Fibroblast of lung (primary cell): ENCODE data around the gene CDK4. TPM values are rescaled to one million over a fixed set of nuclear protein-coding genes. Genes with fewer than 3 reads are reported as not detected.

Experiments
- DNase-seq, 2 donors: peaks; one replicate each; pipeline versions ENCODE4 v3.0.0 to v3.0.0-alpha.2; 2010; ENCODE audit warnings: low read depth in 2 of 2
- H2AFZ ChIP-seq: 2 replicates; pipeline ENCODE4 v1.5.1; 2012; ENCODE audit warnings: low read length, control low read depth, inconsistent platforms
- H3K27ac ChIP-seq: 2 replicates; pipeline ENCODE4 v1.5.1; 2011; ENCODE audit warnings: low read length, control low read depth; ENCODE audit not compliant: insufficient read depth
- H3K27me3 ChIP-seq: 2 replicates; pipeline ENCODE4 v1.5.1; 2011; ENCODE audit warnings: mild to moderate bottlenecking, low read length; ENCODE audit not compliant: control insufficient read depth, insufficient read depth
- H3K36me3 ChIP-seq: 2 replicates; pipeline ENCODE4 v1.5.1; 2011; ENCODE audit warnings: low read length; ENCODE audit not compliant: control insufficient read depth, insufficient read depth
- H3K4me1 ChIP-seq: 2 replicates; pipeline ENCODE4 v1.5.1; 2011; ENCODE audit warnings: low read length; ENCODE audit not compliant: control insufficient read depth, insufficient read depth; ENCODE audit errors: extremely low read depth
- H3K4me2 ChIP-seq: 2 replicates; pipeline ENCODE4 v1.5.1; 2011; ENCODE audit warnings: low read length, control low read depth; ENCODE audit not compliant: insufficient read depth; ENCODE audit errors: extremely low read depth
- H3K4me3 ChIP-seq, 4 experiments: fragments of 200-600 bp in 1 of 4; sonication (generic) in 1 of 4; replicated peaks in 1 of 4; 2 replicates each; pipeline ENCODE4 v1.5.1; 2011 to 2016; ENCODE audit warnings: low read length in 4 of 4, low read depth in 3 of 4, mild to moderate bottlenecking in 3 of 4, control low read depth in 2 of 4, inconsistent platforms in 1 of 4, mixed read lengths in 1 of 4; ENCODE audit not compliant: insufficient read depth in 1 of 4; ENCODE audit errors: control extremely low read depth in 1 of 4
- H3K79me2 ChIP-seq: 2 replicates; pipeline ENCODE4 v1.5.1; 2012; ENCODE audit warnings: mild to moderate bottlenecking, low read length, inconsistent platforms; ENCODE audit not compliant: control insufficient read depth, insufficient read depth
- H3K9ac ChIP-seq: 2 replicates; pipeline ENCODE4 v1.5.1; 2011; ENCODE audit warnings: mild to moderate bottlenecking, low read length, control low read depth; ENCODE audit not compliant: insufficient read depth
- H3K9me3 ChIP-seq: 2 replicates; pipeline ENCODE4 v1.5.1; 2012; ENCODE audit warnings: low read depth, low read length; ENCODE audit not compliant: control insufficient read depth, insufficient read depth
- H4K20me1 ChIP-seq: 2 replicates; pipeline ENCODE4 v1.5.1; 2011; ENCODE audit warnings: low read length; ENCODE audit not compliant: control insufficient read depth, insufficient read depth; ENCODE audit errors: extremely low read depth
- EZH2 ChIP-seq: IDR thresholded peaks from 2 replicates; pipeline ENCODE4 v1.5.1; 2012; ENCODE audit warnings: low read length, control low read depth, mild to moderate bottlenecking; ENCODE audit errors: missing control alignments
- polyA plus RNA-seq, 2 donors: library from polyadenylated mRNA; depleted of rRNA in 1 of 2; stranded (reverse) in 1 of 2; unstranded in 1 of 2; fragments of >200 nt; gene quantifications; 2 replicates each; pipeline ENCODE4 v1.2.1, GENCODE V29; 2011 to 2012; ENCODE audit warnings: missing spikeins in 1 of 2
- total RNA-seq: library from RNA; depleted of rRNA; stranded (reverse); fragments of >200 nt; gene quantifications from 2 replicates; pipeline ENCODE4 v1.2.1, GENCODE V29; 2014
- TF ChIP-seq, protein P1 (sequence below), 2 donors: IDR thresholded peaks in 1 of 2; conservative IDR thresholded peaks in 1 of 2; 1 replicate in 1 of 2; 2 replicates in 1 of 2; pipeline ENCODE4 v1.5.1; 2011 to 2012; ENCODE audit warnings: low read length in 2 of 2, control low read depth in 1 of 2, inconsistent platforms in 1 of 2, low read depth in 1 of 2, mild to moderate bottlenecking in 1 of 2

CDK4 gene
- total and polyA plus RNA-seq, 2 donors (not counting 1 experiment from before 2014, with no cell fraction given), result 183 to 233 TPM

DNA sequence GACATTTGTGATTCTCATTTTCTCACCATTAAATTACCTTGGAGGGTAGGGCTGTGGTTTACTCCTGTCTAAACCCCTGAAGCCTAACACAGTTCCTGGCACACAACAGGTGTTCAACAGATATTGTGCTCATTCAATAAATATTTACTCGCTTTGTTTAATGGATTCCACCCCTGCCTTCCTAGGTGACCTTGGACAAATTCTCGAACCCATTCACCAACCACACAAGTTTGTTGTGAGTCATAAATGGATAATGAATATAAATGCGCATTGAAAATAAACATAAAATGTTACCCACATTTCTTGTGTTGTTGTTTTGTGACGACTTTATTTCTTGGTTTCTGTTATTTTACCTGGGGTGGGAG lies 30.1 kb upstream of the CDK4 start:
- Histone ChIP-seq H3K4me2 (no peak overlapping the region), H3K36me3 (peaks cover 3% of the 10 kb centered on the region), H3K79me2 (peaks cover 16% of the 10 kb centered on the region), H3K4me1 (no peaks in the 10 kb centered on the region), H2AFZ (no peak overlapping the region), H3K27ac (no peak overlapping the region), H3K27me3 (no peaks in the 10 kb centered on the region), H3K4me3 (peak overlapping the region in 1 of 4 experiments; percentile 100), H3K9me3 (no peaks in the 10 kb centered on the region), H3K9ac (no peak overlapping the region), H4K20me1 (no peaks in the 10 kb centered on the region)
- TF ChIP-seq, protein P1, sequence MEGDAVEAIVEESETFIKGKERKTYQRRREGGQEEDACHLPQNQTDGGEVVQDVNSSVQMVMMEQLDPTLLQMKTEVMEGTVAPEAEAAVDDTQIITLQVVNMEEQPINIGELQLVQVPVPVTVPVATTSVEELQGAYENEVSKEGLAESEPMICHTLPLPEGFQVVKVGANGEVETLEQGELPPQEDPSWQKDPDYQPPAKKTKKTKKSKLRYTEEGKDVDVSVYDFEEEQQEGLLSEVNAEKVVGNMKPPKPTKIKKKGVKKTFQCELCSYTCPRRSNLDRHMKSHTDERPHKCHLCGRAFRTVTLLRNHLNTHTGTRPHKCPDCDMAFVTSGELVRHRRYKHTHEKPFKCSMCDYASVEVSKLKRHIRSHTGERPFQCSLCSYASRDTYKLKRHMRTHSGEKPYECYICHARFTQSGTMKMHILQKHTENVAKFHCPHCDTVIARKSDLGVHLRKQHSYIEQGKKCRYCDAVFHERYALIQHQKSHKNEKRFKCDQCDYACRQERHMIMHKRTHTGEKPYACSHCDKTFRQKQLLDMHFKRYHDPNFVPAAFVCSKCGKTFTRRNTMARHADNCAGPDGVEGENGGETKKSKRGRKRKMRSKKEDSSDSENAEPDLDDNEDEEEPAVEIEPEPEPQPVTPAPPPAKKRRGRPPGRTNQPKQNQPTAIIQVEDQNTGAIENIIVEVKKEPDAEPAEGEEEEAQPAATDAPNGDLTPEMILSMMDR (conservative IDR thresholded peaks at IDR 0.05 in 1 of 2, IDR thresholded peaks at IDR 0.05 in 1 of 2; ENCODE audit: low read depth in 1 of 2, low read length in 2 of 2), result no peak
- no peak for TF ChIP-seq EZH2
- no peak for DNase-seq

DNA sequence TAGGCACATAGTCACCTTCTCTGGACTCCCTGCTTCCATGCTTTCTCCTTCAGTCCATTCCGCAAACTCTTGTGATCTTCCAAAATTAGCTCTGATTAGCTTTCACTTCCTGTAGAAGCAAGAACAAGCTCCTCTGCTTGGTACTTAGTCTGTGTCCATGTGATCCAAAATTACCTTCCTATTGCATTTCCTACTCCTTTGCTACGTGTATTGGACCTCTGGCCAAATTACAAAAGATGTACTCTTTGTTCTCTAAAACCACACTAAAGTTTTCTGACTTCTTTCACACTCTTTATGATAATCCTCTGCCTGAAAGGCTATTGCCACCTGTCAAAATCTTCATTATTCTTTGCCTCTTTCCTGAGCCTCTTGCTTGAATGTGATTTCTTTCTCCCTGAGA lies 29.7 kb upstream of the CDK4 start:
- Histone ChIP-seq H3K4me1 (no peaks in the 10 kb centered on the region), H3K36me3 (peaks cover 3% of the 10 kb centered on the region)
- TF ChIP-seq, protein P1 (conservative IDR thresholded peaks at IDR 0.05 in 1 of 2, IDR thresholded peaks at IDR 0.05 in 1 of 2; ENCODE audit: low read depth in 1 of 2, low read length in 2 of 2), result no peak
- no peak for TF ChIP-seq EZH2

DNA sequence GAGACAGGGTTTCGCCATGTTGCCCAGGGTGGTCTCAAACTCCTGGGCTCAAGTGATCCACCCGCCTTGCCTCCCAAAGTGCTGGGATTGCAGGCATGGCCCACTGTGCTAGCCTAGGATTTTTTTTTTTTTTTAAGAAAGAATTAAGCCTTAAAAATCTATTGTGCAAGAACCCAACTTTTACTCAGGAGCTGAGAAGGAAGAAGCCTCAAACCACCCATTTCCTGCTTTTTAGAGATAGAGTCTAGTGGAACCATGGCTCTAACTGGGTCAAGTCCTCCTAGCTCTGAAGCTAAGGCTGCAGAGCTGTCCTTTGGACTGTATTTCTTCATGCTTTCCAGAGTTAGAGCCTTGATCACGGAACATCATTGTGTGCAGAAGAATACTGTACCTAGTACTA lies 29.1 kb upstream of the CDK4 start:
- Histone ChIP-seq H3K9me3 (no peaks in the 10 kb centered on the region), H3K4me2 (no peak overlapping the region), H3K4me3 (no peak overlapping the region), H3K27ac (no peak overlapping the region), H3K36me3 (peaks cover 1% of the 10 kb centered on the region), H3K27me3 (no peaks in the 10 kb centered on the region), H3K79me2 (peaks cover 16% of the 10 kb centered on the region), H3K9ac (no peak overlapping the region), H3K4me1 (no peaks in the 10 kb centered on the region), H4K20me1 (no peaks in the 10 kb centered on the region), H2AFZ (no peak overlapping the region)
- DNase-seq, result no peak
- TF ChIP-seq EZH2, result no peak
- TF ChIP-seq, protein P1 (conservative IDR thresholded peaks at IDR 0.05 in 1 of 2, IDR thresholded peaks at IDR 0.05 in 1 of 2; ENCODE audit: low read depth in 1 of 2, low read length in 2 of 2), result no peak

More for the DNA sequence above, 29.7 kb upstream of the CDK4 start:
- no peaks in the 10 kb centered on the region for H4K20me1 ChIP-seq
- H2AFZ ChIP-seq, result no peak overlapping the region
- DNase-seq, result no peak
- no peak overlapping the region for H3K27ac ChIP-seq
- H3K9ac ChIP-seq, result no peak overlapping the region
- H3K27me3 ChIP-seq, result no peaks in the 10 kb centered on the region
- H3K4me2 ChIP-seq, result no peak overlapping the region
- H3K79me2 ChIP-seq, result peaks cover 16% of the 10 kb centered on the region
- no peak overlapping the region for H3K4me3 ChIP-seq
- no peaks in the 10 kb centered on the region for H3K9me3 ChIP-seq
